H9 (cell line): ENCODE results near the gene SPIN2B. TPM values are rescaled to one million over a fixed set of nuclear protein-coding genes. Genes with fewer than 3 reads are reported as not detected.
"Not testable (repeated sequence)": the region's sequence is repeated elsewhere in the genome, so short reads cannot be mapped to it uniquely, and the experiment has no call there.

Experiments
- DNase-seq: peaks from one replicate; pipeline ENCODE4 v3.0.0-alpha.2; 2017
- H2AFZ ChIP-seq: one replicate; pipeline ENCODE4 v1.6.1; 2013; ENCODE audit warnings: mild to moderate bottlenecking, low read length, control low read depth, moderate library complexity
- H2AK5ac ChIP-seq: 2 replicates; pipeline ENCODE4 v1.6.1; 2013; ENCODE audit warnings: low read length, control low read depth, mixed read lengths; ENCODE audit not compliant: insufficient read length
- H2BK120ac ChIP-seq: one replicate; pipeline ENCODE4 v1.6.1; 2013; ENCODE audit warnings: low read depth, mild to moderate bottlenecking, low read length, control low read depth, inconsistent platforms; ENCODE audit not compliant: poor library complexity, severe bottlenecking
- H2BK12ac ChIP-seq: 2 replicates; pipeline ENCODE4 v1.6.1; 2013; ENCODE audit warnings: low read length, control low read depth, mixed read lengths, low read depth; ENCODE audit not compliant: insufficient read length
- H2BK15ac ChIP-seq: 2 replicates; pipeline ENCODE4 v1.6.1; 2013; ENCODE audit warnings: low read depth, low read length, control low read depth
- H2BK20ac ChIP-seq: one replicate; pipeline ENCODE4 v1.6.1; 2013; ENCODE audit warnings: low read depth, mild to moderate bottlenecking, low read length, control low read depth, inconsistent platforms; ENCODE audit not compliant: poor library complexity, severe bottlenecking
- H2BK5ac ChIP-seq: 2 replicates; pipeline ENCODE4 v1.6.1; 2013; ENCODE audit warnings: low read length, control low read depth, mixed read lengths; ENCODE audit not compliant: insufficient read length
- H3K14ac ChIP-seq: 2 replicates; pipeline ENCODE4 v1.6.1; 2013; ENCODE audit warnings: low read length, control low read depth; ENCODE audit not compliant: insufficient read depth
- H3K18ac ChIP-seq: 2 replicates; pipeline ENCODE4 v1.6.1; 2013; ENCODE audit warnings: low read depth, mild to moderate bottlenecking, mixed read lengths, low read length, control low read depth; ENCODE audit not compliant: insufficient read length
- H3K23ac ChIP-seq: 2 replicates; pipeline ENCODE4 v1.6.1; 2013; ENCODE audit warnings: low read length, control low read depth, mixed read lengths, low read depth; ENCODE audit not compliant: insufficient read length
- H3K23me2 ChIP-seq: 2 replicates; pipeline ENCODE4 v1.6.1; 2013; ENCODE audit warnings: low read depth, mild to moderate bottlenecking, mixed read lengths, low read length, control low read depth; ENCODE audit not compliant: insufficient read length, poor library complexity, severe bottlenecking
- H3K27ac ChIP-seq: 2 replicates; pipeline ENCODE4 v1.5.1; 2013; ENCODE audit warnings: low read length, control low read depth, mixed read lengths, low read depth; ENCODE audit not compliant: insufficient read length
- H3K27me3 ChIP-seq: 2 replicates; pipeline ENCODE4 v1.6.1; 2013; ENCODE audit warnings: low read length, control low read depth, inconsistent platforms; ENCODE audit not compliant: insufficient read depth
- H3K4ac ChIP-seq: 2 replicates; pipeline ENCODE4 v1.6.1; 2013; ENCODE audit warnings: low read depth, mild to moderate bottlenecking, control low read depth, inconsistent platforms, low read length, moderate library complexity
- H3K4me1 ChIP-seq: 2 replicates; pipeline ENCODE4 v1.6.1; 2013; ENCODE audit warnings: low read length, control low read depth, inconsistent platforms; ENCODE audit not compliant: insufficient read depth
- H3K4me2 ChIP-seq: 2 replicates; pipeline ENCODE4 v1.6.1; 2013; ENCODE audit warnings: low read length, control low read depth, mixed read lengths; ENCODE audit not compliant: insufficient read length, insufficient read depth
- H3K56ac ChIP-seq: 2 replicates; pipeline ENCODE4 v1.6.1; 2013; ENCODE audit warnings: low read depth, mild to moderate bottlenecking, mixed read lengths, low read length, control low read depth; ENCODE audit not compliant: insufficient read length
- H3K79me1 ChIP-seq: 2 replicates; pipeline ENCODE4 v1.6.1; 2013; ENCODE audit warnings: low read depth, mild to moderate bottlenecking, moderate library complexity, low read length, control low read depth, inconsistent platforms; ENCODE audit not compliant: insufficient read depth, poor library complexity, severe bottlenecking
- H3K79me2 ChIP-seq: 2 replicates; pipeline ENCODE4 v1.6.1; 2013; ENCODE audit warnings: low read length, control low read depth, inconsistent platforms; ENCODE audit not compliant: insufficient read depth
- H3K9ac ChIP-seq: 2 replicates; pipeline ENCODE4 v1.6.1; 2013; ENCODE audit warnings: low read length, control low read depth, mixed read lengths; ENCODE audit not compliant: insufficient read length; ENCODE audit errors: extremely low read depth
- H3K9me3 ChIP-seq: one replicate; pipeline ENCODE4 v1.6.1; 2013; ENCODE audit warnings: low read depth, low read length, inconsistent platforms; ENCODE audit not compliant: control insufficient read depth
- H3T11ph ChIP-seq: one replicate; pipeline ENCODE4 v1.6.1; 2013; ENCODE audit warnings: mild to moderate bottlenecking, low read length, control low read depth, inconsistent platforms
- H4K20me1 ChIP-seq: one replicate; pipeline ENCODE4 v1.6.1; 2013; ENCODE audit not compliant: control insufficient read depth, insufficient read length, insufficient read depth
- H4K5ac ChIP-seq: 2 replicates; pipeline ENCODE4 v1.6.1; 2013; ENCODE audit warnings: low read depth, mild to moderate bottlenecking, mixed read lengths, low read length, control low read depth; ENCODE audit not compliant: insufficient read length
- H4K8ac ChIP-seq: replicated peaks from 2 replicates; pipeline ENCODE4 v1.6.1; 2013; ENCODE audit warnings: low read length, control low read depth, mixed read lengths, low read depth; ENCODE audit not compliant: insufficient read length
- H4K91ac ChIP-seq: 2 replicates; pipeline ENCODE4 v1.6.1; 2013; ENCODE audit warnings: low read depth, mild to moderate bottlenecking, moderate library complexity, mixed read lengths, low read length, control low read depth; ENCODE audit not compliant: insufficient read length
- H3K27ac Mint-ChIP-seq, 3 experiments: 2 replicates in 2 of 3; 3 replicates in 1 of 3; pipeline ENCODE4 v1.8.0; 2020 to 2021; ENCODE audit warnings: mixed read lengths in 3 of 3, mild to moderate bottlenecking in 1 of 3, moderate library complexity in 1 of 3
- H3K27me3 Mint-ChIP-seq: 2 replicates; pipeline ENCODE4 v1.8.0; 2021; ENCODE audit warnings: low read depth, mild to moderate bottlenecking, moderate library complexity, mixed read lengths
- H3K36me3 Mint-ChIP-seq, 3 experiments: 2 replicates in 2 of 3; 3 replicates in 1 of 3; pipeline ENCODE4 v1.8.0; 2020 to 2021; ENCODE audit warnings: low read depth in 3 of 3, mixed read lengths in 3 of 3; ENCODE audit not compliant: insufficient read depth in 1 of 3
- H3K4me1 Mint-ChIP-seq, 2 experiments: 2 replicates each; pipeline ENCODE4 v1.8.0; 2020; ENCODE audit warnings: mixed read lengths in 2 of 2
- H3K4me3 Mint-ChIP-seq, 2 experiments: 2 replicates in 1 of 2; 3 replicates in 1 of 2; pipeline ENCODE4 v1.8.0; 2020 to 2021; ENCODE audit warnings: mild to moderate bottlenecking in 2 of 2, mixed read lengths in 2 of 2, moderate library complexity in 1 of 2
- H3K9me3 Mint-ChIP-seq, 2 experiments: 2 replicates in 1 of 2; 3 replicates in 1 of 2; pipeline ENCODE4 v1.8.0; 2020; ENCODE audit warnings: mild to moderate bottlenecking in 2 of 2, mixed read lengths in 2 of 2, moderate library complexity in 1 of 2
- WGBS: extraction: QIAGEN DNeasy Blood & Tissue Kit; methylation state at CpG from one replicate; pipeline ENCODE4 v1.1.7; 2013; ENCODE audit warnings: missing lambda C conversion rate, low lambda C conversion rate, mixed read lengths; ENCODE audit not compliant: insufficient read length; ENCODE audit errors: extremely low coverage; 5-methylcytosine and 5-hydroxymethylcytosine counted together
- total RNA-seq: library from RNA; stranded (reverse); gene quantifications from 2 replicates; pipeline ENCODE4 v1.2.1, GENCODE V29; 2021
- TF ChIP-seq, protein P1 (sequence below): fragments of 200-600 bp; sonication (generic); conservative IDR thresholded peaks from 3 replicates; pipeline ENCODE4 v1.8.0; 2021; ENCODE audit warnings: antibody characterized with exemption, mild to moderate bottlenecking

Gene SPIN2B
- total RNA-seq, 1 experiment from 2014 or later, result 15.0 TPM

DNA sequence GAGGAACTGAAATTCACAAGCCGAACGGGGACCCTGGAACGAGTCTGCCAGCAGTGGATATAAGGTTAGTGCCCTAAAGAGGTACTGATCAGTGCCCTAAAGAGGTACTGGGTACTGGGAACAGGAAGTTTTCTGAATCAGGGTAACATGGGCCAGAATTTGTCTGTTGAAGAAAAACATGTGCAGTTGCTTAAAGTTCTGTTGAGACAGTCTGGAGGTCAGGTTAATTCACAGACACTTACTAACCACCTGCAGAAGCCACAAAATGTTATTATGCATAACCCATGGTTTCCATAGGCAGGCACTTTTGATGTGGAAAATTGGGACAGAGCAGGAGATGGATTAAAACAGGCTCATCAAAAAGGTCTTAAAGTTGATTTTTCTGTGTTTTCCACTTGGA, 17.9 kb downstream of the SPIN2B start:
- Histone ChIP-seq H4K91ac (no peak overlapping the region), H3K14ac (no peak overlapping the region), H3K18ac (no peak overlapping the region), H2BK15ac (no peak overlapping the region), H3K9ac (no peak overlapping the region), H3K27ac (no peak overlapping the region), H3K23ac (no peak overlapping the region), H2BK5ac (no peak overlapping the region), H3K23me2 (no peaks in the 10 kb centered on the region), H4K8ac (no peak overlapping the region), H3K79me2 (no peaks in the 10 kb centered on the region), H4K5ac (no peak overlapping the region), H4K20me1 (no peaks in the 10 kb centered on the region), H3K9me3 (peaks cover 29% of the 10 kb centered on the region), H3K27me3 (no peaks in the 10 kb centered on the region), H2AK5ac (no peak overlapping the region), H2BK20ac (no peak overlapping the region), H2AFZ (no peak overlapping the region), H3K4ac (no peak overlapping the region), H3K56ac (no peak overlapping the region), H3K4me1 (no peaks in the 10 kb centered on the region), H3K4me2 (no peak overlapping the region), H3T11ph (no peak overlapping the region), H3K79me1 (no peaks in the 10 kb centered on the region), H2BK12ac (no peak overlapping the region), H2BK120ac (no peak overlapping the region)
- no peak overlapping the region for H3K27ac Mint-ChIP-seq
- H3K4me3 Mint-ChIP-seq, result no peak overlapping the region
- DNase-seq, result no peak
- H3K27me3 Mint-ChIP-seq, result no peaks in the 10 kb centered on the region
- H3K4me1 Mint-ChIP-seq, result peaks cover 8 to 23% of the 10 kb centered on the region in 2 experiments
- TF ChIP-seq, protein P1, sequence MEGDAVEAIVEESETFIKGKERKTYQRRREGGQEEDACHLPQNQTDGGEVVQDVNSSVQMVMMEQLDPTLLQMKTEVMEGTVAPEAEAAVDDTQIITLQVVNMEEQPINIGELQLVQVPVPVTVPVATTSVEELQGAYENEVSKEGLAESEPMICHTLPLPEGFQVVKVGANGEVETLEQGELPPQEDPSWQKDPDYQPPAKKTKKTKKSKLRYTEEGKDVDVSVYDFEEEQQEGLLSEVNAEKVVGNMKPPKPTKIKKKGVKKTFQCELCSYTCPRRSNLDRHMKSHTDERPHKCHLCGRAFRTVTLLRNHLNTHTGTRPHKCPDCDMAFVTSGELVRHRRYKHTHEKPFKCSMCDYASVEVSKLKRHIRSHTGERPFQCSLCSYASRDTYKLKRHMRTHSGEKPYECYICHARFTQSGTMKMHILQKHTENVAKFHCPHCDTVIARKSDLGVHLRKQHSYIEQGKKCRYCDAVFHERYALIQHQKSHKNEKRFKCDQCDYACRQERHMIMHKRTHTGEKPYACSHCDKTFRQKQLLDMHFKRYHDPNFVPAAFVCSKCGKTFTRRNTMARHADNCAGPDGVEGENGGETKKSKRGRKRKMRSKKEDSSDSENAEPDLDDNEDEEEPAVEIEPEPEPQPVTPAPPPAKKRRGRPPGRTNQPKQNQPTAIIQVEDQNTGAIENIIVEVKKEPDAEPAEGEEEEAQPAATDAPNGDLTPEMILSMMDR, result no peak
- H3K9me3 Mint-ChIP-seq, result peaks cover 80 to 94% of the 10 kb centered on the region in 2 experiments
- peaks cover 40 to 69% (median 66%) of the 10 kb centered on the region in 3 experiments for H3K36me3 Mint-ChIP-seq
- WGBS, result no CpG with 5 or more reads among the region's 3 CpGs

DNA sequence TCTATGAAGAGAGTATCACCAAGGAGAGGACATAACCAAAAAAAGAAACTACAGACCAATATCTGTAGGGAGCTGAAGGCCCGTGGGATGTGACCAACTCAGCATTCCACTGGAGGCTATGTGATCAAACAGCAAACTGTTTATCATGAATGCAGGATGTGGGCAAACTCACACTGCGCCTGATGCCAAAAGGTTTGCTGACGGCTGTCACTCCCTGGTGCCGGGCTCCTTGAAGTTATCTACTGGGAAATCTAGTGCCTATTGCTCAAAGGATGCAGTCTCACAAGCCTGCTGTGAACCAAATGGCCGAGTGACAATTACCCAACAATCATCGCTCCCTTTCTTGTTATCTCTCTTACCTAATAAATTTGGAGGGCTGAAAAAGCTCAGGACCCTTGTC, 18.4 kb downstream of the SPIN2B start:
- not testable (repeated sequence) for H3K4me2 ChIP-seq, H2BK5ac ChIP-seq, H3K27me3 Mint-ChIP-seq, H3K18ac ChIP-seq, H2BK120ac ChIP-seq, H3K4me3 Mint-ChIP-seq, H2BK12ac ChIP-seq, H3K23ac ChIP-seq, H2AFZ ChIP-seq, H3K27ac ChIP-seq, H3K79me1 ChIP-seq, H4K5ac ChIP-seq, H2AK5ac ChIP-seq, H3K4me1 ChIP-seq, H4K8ac ChIP-seq, DNase-seq, H2BK15ac ChIP-seq, H2BK20ac ChIP-seq, H4K20me1 ChIP-seq, H3K23me2 ChIP-seq, H3K14ac ChIP-seq, H3K27ac Mint-ChIP-seq, H3K4ac ChIP-seq, H3K56ac ChIP-seq, H3T11ph ChIP-seq, H4K91ac ChIP-seq, H3K27me3 ChIP-seq, H3K9ac ChIP-seq, H3K79me2 ChIP-seq
- H3K36me3 Mint-ChIP-seq, result peaks cover 41 to 71% (median 65%) of the 10 kb centered on the region in 3 experiments
- peaks cover 82 to 95% of the 10 kb centered on the region in 2 experiments for H3K9me3 Mint-ChIP-seq
- WGBS, result no CpG with 5 or more reads among the region's 6 CpGs
- peaks cover 25% of the 10 kb centered on the region for H3K9me3 ChIP-seq
- H3K4me1 Mint-ChIP-seq, result peaks cover 8 to 23% of the 10 kb centered on the region in 2 experiments
